Measurements from ENCODE around the gene PRKAR1A. TPM values are rescaled to one million over a fixed set of nuclear protein-coding genes. Genes with fewer than 3 reads are reported as not detected.

The PRKAR1A gene
- total RNA-seq, 4 donors from 2014 or later, result 63.4 to 197 (median 88.9) TPM

DNA sequence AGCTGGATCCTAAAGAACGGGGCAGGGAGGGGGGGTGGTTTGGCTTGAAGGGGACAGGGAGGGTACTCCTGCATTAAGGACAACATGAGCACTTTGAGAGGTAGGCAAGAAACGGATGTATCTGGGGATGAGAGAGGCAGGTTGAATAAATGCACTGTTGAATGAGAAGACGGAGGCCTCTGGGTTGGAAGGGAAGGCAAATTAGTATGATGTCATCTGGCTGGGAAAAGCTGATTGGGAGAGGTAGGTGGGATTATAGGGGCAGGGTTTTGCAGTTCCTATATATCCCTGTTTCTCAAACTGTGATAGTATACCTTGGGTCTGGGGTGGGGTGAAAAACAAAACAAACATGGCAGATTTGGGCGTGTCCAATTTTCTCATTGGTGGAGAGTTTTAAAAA lies 44.3 kb downstream of the PRKAR1A start:
- no peak for DNase-seq
- Histone ChIP-seq H3K27ac (no peak overlapping the region), H3K4me3 (no peak overlapping the region), H3K9me3 (no peaks in the 10 kb centered on the region), H3K27me3 (no peaks in the 10 kb centered on the region), H3K36me3 (peaks cover 0 to 7% (median 0%) of the 10 kb centered on the region in 3 donors), H3K4me1 (no peaks in the 10 kb centered on the region)
- TF ChIP-seq, protein P1, sequence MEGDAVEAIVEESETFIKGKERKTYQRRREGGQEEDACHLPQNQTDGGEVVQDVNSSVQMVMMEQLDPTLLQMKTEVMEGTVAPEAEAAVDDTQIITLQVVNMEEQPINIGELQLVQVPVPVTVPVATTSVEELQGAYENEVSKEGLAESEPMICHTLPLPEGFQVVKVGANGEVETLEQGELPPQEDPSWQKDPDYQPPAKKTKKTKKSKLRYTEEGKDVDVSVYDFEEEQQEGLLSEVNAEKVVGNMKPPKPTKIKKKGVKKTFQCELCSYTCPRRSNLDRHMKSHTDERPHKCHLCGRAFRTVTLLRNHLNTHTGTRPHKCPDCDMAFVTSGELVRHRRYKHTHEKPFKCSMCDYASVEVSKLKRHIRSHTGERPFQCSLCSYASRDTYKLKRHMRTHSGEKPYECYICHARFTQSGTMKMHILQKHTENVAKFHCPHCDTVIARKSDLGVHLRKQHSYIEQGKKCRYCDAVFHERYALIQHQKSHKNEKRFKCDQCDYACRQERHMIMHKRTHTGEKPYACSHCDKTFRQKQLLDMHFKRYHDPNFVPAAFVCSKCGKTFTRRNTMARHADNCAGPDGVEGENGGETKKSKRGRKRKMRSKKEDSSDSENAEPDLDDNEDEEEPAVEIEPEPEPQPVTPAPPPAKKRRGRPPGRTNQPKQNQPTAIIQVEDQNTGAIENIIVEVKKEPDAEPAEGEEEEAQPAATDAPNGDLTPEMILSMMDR (IDR thresholded peaks at IDR 0.05), result no peak
- TF ChIP-seq POLR2A (IDR thresholded peaks at IDR 0.05), result no peak

DNA sequence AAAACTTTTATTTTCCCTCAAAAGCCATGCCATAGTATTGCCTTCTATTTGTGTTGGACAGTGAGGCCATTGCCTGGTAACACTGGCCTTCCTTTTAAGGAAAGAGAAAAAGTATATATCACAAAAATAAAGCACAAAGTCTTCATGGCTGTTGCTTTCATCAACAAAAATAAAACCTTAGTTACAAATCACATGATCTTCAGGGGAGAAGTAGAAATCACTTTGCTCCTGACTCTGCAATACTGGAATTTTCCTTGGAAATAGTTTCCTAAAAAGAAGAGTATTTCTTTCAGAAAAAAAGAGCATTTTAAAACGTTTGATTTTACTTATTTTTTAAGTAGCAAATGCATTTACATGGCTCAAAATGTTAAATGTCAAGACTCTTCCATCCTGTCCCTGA lies 47.1 kb downstream of the PRKAR1A start:
- TF ChIP-seq, protein P1 (IDR thresholded peaks at IDR 0.05), result no peak
- TF ChIP-seq POLR2A (IDR thresholded peaks at IDR 0.05), result no peak
- Histone ChIP-seq H3K9me3 (no peaks in the 10 kb centered on the region), H3K27ac (no peak overlapping the region), H3K27me3 (no peaks in the 10 kb centered on the region), H3K4me1 (no peaks in the 10 kb centered on the region), H3K36me3 (peaks cover 0 to 7% (median 0%) of the 10 kb centered on the region in 3 donors), H3K4me3 (no peak overlapping the region)
- DNase-seq, result no peak

DNA sequence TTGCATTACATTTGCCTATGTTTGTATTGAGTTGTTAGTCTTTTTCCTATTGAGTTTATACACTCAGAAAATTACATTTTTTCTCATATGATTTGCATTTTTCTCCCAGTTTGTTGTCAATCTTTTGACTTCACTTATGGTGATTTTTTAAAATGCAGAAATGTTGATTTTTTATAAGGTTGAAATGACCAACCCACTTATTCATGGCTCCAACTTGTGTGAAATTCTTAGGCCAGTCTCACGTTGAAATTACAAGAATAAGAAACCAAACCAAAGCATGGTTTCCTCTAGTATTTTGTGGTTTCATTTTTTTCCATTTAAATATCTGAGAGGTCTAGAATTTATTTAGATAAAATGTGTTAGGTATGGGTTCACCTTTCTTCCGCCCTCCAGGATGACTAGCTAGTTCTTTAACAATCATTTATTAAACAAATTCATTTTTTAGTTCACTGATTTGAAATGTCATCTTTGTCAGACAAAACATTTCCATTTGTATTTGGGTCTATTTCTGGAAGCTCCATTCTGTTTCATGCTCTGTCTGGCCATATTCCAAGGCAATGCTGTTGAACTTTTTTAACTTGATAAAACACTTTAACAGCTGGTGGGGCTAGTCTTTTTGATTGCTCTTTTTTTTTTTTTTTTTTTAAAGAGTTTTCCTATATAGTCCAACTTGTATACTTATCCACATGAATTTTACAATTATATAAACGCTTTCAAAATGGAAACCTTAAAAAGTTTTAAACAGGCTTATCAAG lies 48.9 kb downstream of the PRKAR1A start:
- Histone ChIP-seq H3K27me3 (no peaks in the 10 kb centered on the region), H3K27ac (no peak overlapping the region), H3K36me3 (no peaks in the 10 kb centered on the region), H3K4me1 (no peaks in the 10 kb centered on the region), H3K4me3 (no peak overlapping the region), H3K9me3 (no peaks in the 10 kb centered on the region)
- no peak for DNase-seq
- TF ChIP-seq POLR2A (IDR thresholded peaks at IDR 0.05), result no peak
- TF ChIP-seq, protein P1 (IDR thresholded peaks at IDR 0.05), result no peak

DNA sequence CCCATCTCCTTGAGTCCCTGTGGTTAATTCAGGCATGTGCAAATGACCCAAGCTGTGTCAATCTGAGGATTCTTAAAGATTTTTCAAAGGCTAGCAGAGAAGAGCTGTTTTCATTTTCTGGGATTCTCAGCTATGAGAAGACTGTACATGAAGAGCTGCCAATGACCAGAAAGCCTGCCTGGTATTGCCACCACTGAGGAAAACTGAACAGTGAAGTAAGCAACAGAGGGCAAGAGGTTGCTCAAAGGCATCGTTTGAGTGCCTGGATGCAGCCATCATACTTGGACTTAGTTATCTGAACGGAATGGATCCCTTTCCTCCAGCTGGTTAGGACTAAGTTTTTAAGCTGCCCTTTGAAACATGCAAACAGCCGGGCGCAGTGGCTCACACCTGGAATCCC lies 50.5 kb downstream of the PRKAR1A start:
- no peak overlapping the region for H3K27ac ChIP-seq
- H3K4me1 ChIP-seq, result no peaks in the 10 kb centered on the region
- TF ChIP-seq, protein P1 (IDR thresholded peaks at IDR 0.05), result no peak
- TF ChIP-seq POLR2A (IDR thresholded peaks at IDR 0.05), result no peak
- no peaks in the 10 kb centered on the region for H3K27me3 ChIP-seq
- DNase-seq, result no peak
- no peaks in the 10 kb centered on the region for H3K9me3 ChIP-seq
- H3K36me3 ChIP-seq, result no peaks in the 10 kb centered on the region
- no peak overlapping the region for H3K4me3 ChIP-seq

DNA sequence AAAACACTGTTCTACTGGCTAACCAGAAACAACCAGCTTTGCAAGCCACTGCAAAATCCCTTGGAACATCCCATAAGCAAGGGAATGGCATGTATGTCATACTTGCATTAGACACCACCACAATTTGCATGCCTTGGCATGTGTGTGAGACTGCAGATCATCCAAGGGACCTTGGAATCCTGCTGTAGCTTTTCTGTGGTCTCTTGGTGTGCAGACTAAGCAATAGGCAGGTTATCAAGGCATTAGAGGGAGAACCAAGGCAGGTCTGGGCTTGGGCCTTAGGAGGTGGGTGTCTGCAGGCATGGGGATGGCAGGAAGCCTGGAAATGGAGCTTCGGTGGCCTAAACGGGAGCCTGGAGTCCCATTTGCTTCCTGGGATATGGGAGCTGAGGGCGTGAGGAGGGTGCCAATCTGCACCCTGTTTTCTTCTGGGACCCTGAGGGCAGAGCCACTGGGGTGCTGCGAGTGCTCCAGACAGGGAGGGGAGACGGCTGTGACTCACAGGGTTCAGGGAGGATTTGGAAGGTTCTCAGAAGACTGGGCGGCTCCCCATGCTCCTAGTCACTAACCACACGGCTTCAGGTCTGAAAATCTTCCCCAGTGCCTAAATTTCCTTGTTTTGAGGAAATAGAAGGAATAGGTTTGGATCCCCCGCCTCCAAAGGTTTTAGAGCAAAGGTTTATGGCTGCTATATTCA lies 52.3 kb downstream of the PRKAR1A start:
- Histone ChIP-seq H3K4me3 (no peak overlapping the region), H3K9me3 (no peaks in the 10 kb centered on the region), H3K27me3 (no peaks in the 10 kb centered on the region), H3K4me1 (no peaks in the 10 kb centered on the region), H3K36me3 (no peaks in the 10 kb centered on the region), H3K27ac (no peak overlapping the region)
- no peak for DNase-seq
- TF ChIP-seq, protein P1 (IDR thresholded peaks at IDR 0.05), result no peak
- TF ChIP-seq POLR2A (IDR thresholded peaks at IDR 0.05), result no peak

Data from Peyer's patch (tissue), 4 donors.